C4-2B (cell line): ENCODE measurements around the gene SNCAIP.

Experiments
- CTCF ChIP-seq: fragments of 450-650 bp; conservative IDR thresholded peaks from 2 replicates; pipeline ENCODE4 v1.5.1; 2017; ENCODE audit warnings: mild to moderate bottlenecking
- ZFX ChIP-seq: fragments of 450-650 bp; IDR thresholded peaks from 2 replicates; pipeline ENCODE4 v1.6.1; 2017

DNA sequence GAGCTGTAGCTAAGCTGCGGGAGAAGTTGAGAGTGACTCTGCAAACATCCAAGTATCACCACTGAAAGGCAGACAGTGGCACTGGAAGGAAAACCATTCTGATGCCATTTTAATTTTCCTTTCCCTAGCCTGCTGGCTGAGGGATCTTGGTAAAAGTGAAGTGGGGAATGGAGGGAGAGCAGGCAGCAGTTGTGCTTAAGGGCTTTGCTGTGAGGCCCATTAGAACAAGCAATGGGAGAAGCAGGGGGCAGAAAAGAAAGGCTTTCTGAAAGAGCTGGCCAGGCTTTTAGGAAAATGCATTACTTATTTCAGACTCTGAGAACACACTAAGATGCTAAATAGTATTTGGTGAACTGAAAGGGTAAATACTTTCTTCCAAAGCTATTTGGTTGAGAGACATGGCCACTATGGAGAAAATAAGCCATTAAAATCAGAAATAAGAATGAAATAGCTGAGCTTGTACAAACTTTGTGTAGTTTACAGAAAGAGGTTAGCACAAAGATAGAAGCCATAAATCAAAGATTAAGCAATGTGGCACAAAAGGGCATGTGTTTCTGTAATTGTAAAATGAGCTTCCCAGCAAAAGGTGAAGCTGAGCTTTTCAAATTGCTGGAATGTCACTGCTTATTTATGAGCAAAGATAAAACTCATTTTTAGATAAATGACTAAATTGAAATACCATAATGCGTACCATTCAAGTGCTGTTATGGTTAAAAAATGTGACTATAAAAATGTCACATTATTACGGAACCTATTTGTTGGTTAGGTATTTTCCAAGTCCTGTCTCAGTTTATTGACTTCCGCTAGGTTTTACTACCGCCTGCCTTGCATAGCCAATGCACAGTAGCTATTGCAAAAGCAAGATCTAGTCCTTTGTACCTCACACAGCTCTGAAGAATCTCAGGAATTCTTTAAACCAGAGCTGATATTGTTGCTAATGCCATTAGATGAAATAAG lies 20.8 kb downstream of the SNCAIP start:
- no peak for TF ChIP-seq CTCF
- no peak for TF ChIP-seq ZFX
